ENCODE results near the gene ZNRF3. TPM values are rescaled to one million over a fixed set of nuclear protein-coding genes. Genes with fewer than 3 reads are reported as not detected.

ZNRF3 gene
- total and polyA plus RNA-seq, 8 donors, result 2.4 to 6.8 (median 3.9) TPM

DNA sequence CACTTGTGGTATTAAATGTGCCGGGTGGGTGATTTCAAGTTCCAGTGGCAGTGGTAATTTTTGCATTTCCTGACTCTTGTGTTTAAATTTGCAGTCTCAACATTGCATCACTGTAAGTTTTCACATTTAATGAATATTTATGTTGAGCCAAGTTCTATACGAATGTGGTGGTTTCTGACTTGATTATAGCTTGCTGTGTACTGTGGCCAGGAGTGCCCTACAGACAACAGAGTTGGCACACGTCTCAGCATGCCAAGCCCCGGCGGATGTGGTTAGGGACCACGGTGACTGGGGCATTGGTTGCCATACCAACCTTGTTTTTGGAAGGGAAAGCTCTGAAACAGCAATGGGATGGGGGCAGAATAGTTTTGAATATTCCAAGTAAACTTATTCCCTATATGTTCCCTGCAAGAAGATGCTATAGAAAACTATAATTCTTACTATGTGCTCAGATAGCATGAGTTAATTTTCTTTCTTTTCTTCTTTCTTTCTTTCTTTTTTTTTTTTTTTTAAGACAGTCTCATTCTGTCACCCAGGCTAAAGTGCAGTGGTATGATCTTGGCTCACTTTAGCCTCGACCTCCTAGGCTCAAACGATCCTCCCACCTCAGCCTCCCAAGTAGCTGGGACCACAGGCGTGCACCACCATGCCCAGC is 16.0 kb downstream of the ZNRF3 start:
- Histone ChIP-seq H3K4me1 (peaks cover 11 to 16% (median 14%) of the 10 kb centered on the region in 3 donors), H3K27ac (no peak overlapping the region), H3K9me3 (no peaks in the 10 kb centered on the region), H3K4me3 (no peak overlapping the region), H3K36me3 (no peaks in the 10 kb centered on the region), H3K27me3 (no peaks in the 10 kb centered on the region)
- TF ChIP-seq, protein P1, sequence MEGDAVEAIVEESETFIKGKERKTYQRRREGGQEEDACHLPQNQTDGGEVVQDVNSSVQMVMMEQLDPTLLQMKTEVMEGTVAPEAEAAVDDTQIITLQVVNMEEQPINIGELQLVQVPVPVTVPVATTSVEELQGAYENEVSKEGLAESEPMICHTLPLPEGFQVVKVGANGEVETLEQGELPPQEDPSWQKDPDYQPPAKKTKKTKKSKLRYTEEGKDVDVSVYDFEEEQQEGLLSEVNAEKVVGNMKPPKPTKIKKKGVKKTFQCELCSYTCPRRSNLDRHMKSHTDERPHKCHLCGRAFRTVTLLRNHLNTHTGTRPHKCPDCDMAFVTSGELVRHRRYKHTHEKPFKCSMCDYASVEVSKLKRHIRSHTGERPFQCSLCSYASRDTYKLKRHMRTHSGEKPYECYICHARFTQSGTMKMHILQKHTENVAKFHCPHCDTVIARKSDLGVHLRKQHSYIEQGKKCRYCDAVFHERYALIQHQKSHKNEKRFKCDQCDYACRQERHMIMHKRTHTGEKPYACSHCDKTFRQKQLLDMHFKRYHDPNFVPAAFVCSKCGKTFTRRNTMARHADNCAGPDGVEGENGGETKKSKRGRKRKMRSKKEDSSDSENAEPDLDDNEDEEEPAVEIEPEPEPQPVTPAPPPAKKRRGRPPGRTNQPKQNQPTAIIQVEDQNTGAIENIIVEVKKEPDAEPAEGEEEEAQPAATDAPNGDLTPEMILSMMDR (IDR thresholded peaks at IDR 0.05), result no peak
- 83 to 89% methylated on average over 9 of the region's 9 CpGs for WGBS, 2 donors
- ATAC-seq (no peak), FAIRE-seq (no peak), DNase-seq (no peak)
- intact Hi-C loops (cut with DNase I), result no loop called here

DNA sequence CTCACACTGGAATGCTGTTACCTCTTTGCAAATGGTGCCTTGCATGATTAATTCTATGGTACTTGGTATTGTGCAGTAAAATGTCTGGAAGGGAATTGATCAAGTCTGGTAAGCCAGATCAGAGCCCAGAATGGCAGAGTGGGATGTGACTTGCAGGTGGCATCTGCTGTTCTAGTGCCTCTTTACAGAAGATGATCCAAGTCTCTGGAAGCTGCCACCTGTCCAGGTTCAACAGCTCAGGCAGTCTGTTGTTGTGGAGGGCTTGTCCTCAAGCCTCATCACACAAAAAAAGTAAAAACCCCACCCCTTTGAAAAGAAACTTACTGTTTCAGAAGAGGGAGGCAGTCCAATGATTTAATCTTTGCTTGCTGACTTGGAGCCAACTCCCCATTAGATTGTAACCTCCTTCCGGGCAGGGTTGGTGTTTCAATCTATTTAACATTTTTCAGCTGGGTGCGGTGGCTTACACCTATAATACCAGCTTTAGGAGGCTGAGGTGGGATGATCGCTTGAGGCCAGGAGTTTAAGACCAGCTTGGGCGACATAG is 17.1 kb downstream of the ZNRF3 start:
- TF ChIP-seq, protein P1 (IDR thresholded peaks at IDR 0.05), result no peak
- intact Hi-C loops (cut with DNase I), result no loop called here
- Histone ChIP-seq H3K4me3 (no peak overlapping the region), H3K4me1 (peaks cover 17 to 27% (median 25%) of the 10 kb centered on the region in 3 donors), H3K27me3 (no peaks in the 10 kb centered on the region), H3K36me3 (no peaks in the 10 kb centered on the region), H3K9me3 (no peaks in the 10 kb centered on the region), H3K27ac (no peak overlapping the region)
- 82 to 84% methylated on average over 4 of the region's 4 CpGs for WGBS, 2 donors
- DNase-seq (no peak), FAIRE-seq (no peak), ATAC-seq (no peak)

DNA sequence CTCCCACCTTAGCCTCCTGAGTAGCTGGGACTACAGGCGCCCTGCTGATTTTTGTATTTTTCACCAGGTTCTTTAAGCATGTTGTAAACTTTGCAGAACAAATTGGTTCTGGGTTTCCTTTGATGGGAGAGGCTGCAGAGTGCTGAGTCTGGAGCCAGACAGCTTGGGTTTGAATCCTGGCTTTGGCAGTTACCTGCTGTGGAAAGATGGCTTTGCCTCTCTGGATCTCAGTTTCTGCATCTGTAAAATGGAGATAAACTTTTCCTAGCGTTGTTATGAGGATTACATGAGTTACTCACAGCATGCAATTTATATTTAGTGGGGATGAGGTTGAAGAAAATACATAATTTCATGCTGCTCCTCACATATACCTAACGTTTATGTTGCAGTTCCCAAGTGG is 19.1 kb downstream of the ZNRF3 start:
- H3K4me1 ChIP-seq, result peaks cover 17 to 29% (median 26%) of the 10 kb centered on the region in 3 donors
- no peak for FAIRE-seq
- no peak overlapping the region for H3K27ac ChIP-seq
- no peaks in the 10 kb centered on the region for H3K9me3 ChIP-seq
- no peak overlapping the region for H3K4me3 ChIP-seq
- intact Hi-C loops (cut with DNase I), result no loop called here
- H3K36me3 ChIP-seq, result no peaks in the 10 kb centered on the region
- DNase-seq, result no peak
- TF ChIP-seq, protein P1 (IDR thresholded peaks at IDR 0.05), result no peak
- ATAC-seq, result no peak
- no peaks in the 10 kb centered on the region for H3K27me3 ChIP-seq
- 88 to 93% methylated on average over 3 of the region's 3 CpGs for WGBS, 2 donors

DNA sequence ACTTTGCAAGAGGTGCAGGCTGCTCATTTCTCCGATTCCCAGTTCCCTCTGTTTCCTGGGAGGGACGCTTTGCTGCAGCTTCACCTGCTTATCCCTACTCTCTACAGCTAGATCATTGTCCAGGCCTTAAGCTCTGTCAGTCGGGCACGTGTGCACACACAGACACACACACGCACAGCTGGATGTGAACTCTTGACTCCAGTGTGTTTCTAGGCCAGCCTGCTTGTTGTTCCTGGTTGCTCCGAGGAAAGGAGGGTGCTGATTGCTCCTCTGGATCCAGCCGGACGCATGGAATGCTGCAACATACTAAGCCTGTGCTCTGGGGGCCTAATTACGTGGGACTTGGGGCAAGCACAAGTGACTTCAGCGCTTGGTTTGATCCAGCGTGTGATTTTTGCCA is 19.7 kb downstream of the ZNRF3 start:
- no peak overlapping the region for H3K4me3 ChIP-seq
- peak overlapping the region in 2 of 4 donors; percentile 29 to 52 for H3K27ac ChIP-seq
- no peaks in the 10 kb centered on the region for H3K9me3 ChIP-seq
- peaks cover 17 to 32% (median 29%) of the 10 kb centered on the region in 3 donors for H3K4me1 ChIP-seq
- no peaks in the 10 kb centered on the region for H3K36me3 ChIP-seq
- ATAC-seq (peak in 3 of 4 donors; percentile 27 to 51 (median 40)), FAIRE-seq (no peak), DNase-seq (no peak)
- intact Hi-C loops (cut with DNase I), result no loop called here
- WGBS, 2 donors, result 58 to 61% methylated on average over 11 of the region's 11 CpGs
- TF ChIP-seq, protein P1 (IDR thresholded peaks at IDR 0.05), result no peak
- H3K27me3 ChIP-seq, result no peaks in the 10 kb centered on the region

DNA sequence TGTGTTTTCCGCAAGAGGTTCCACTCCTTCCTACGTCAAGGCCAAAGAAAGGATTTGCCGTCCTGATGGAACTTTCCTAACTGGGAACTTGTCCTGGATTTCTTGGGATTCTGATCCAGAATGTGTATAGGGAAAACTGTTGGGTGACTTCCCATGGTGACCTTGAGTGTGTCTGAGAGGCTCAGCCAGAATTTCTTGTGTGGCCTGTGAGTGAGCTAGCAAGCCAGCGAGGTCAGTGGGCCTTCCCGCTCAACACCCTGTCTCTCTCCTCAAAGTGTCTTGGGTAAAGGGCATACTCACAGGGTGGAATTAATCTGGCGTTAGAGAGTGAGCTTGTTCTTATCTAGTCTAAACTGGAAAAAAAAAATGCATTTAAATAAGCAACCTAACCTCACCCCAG is 20.4 kb downstream of the ZNRF3 start:
- no peak for FAIRE-seq
- intact Hi-C loops (cut with DNase I), result no loop called here
- Histone ChIP-seq H3K27ac (peak overlapping the region in 3 of 4 donors; percentile 29 to 52 (median 42)), H3K4me1 (peaks cover 17 to 32% (median 29%) of the 10 kb centered on the region in 3 donors), H3K27me3 (no peaks in the 10 kb centered on the region), H3K4me3 (no peak overlapping the region), H3K9me3 (no peaks in the 10 kb centered on the region), H3K36me3 (no peaks in the 10 kb centered on the region)
- WGBS, 2 donors, result 24 to 29% methylated on average over 6 of the region's 6 CpGs
- peak; percentile 66 to 85 (median 75) for ATAC-seq
- TF ChIP-seq, protein P1 (IDR thresholded peaks at IDR 0.05), result no peak
- DNase-seq, result peak in 2 of 6 donors; percentile 31 to 51
